Spleen (tissue), 11 donors: ENCODE measurements around the gene CDH13. TPM values are rescaled to one million over a fixed set of nuclear protein-coding genes. Genes with fewer than 3 reads are reported as not detected.
A peak's percentile ranks its signal among the peaks of the same experiment; 100 is the strongest.

Experiments used
- DNase-seq: peaks from one replicate; pipeline ENCODE4 v3.0.0-alpha.2; 2020
- H3K27ac ChIP-seq, 8 donors: fragments of 200-600 bp; sonication (generic) in 7 of 8; 1 replicate in 4 of 8; 2 replicates in 4 of 8; pipeline versions ENCODE4 v1.5.0 to v1.8.0; 2016 to 2021; ENCODE audit warnings: inconsistent platforms in 4 of 8, mild to moderate bottlenecking in 4 of 8, moderate library complexity in 1 of 8
- H3K27me3 ChIP-seq, 7 donors: fragments of 200-600 bp; sonication (generic) in 6 of 7; replicated peaks in 1 of 7; 1 replicate in 4 of 7; 2 replicates in 3 of 7; pipeline versions ENCODE4 v1.5.0 to v1.8.0; 2016 to 2021; ENCODE audit warnings: inconsistent platforms in 3 of 7, mild to moderate bottlenecking in 1 of 7
- H3K36me3 ChIP-seq, 6 donors: fragments of 200-600 bp; sonication (generic) in 5 of 6; 1 replicate in 4 of 6; 2 replicates in 2 of 6; pipeline versions ENCODE4 v1.5.0 to v1.8.0; 2016 to 2021; ENCODE audit warnings: inconsistent platforms in 2 of 6
- H3K4me1 ChIP-seq, 6 donors: fragments of 200-600 bp; sonication (generic) in 5 of 6; 1 replicate in 3 of 6; 2 replicates in 3 of 6; pipeline versions ENCODE4 v1.5.0 to v1.8.0; 2016 to 2021; ENCODE audit warnings: inconsistent platforms in 3 of 6
- H3K4me3 ChIP-seq, 8 donors: fragments of 200-600 bp; sonication (generic) in 7 of 8; 1 replicate in 4 of 8; 2 replicates in 4 of 8; pipeline versions ENCODE4 v1.5.0 to v1.8.0; 2016 to 2021; ENCODE audit warnings: inconsistent platforms in 4 of 8, mild to moderate bottlenecking in 4 of 8, moderate library complexity in 2 of 8
- H3K9me3 ChIP-seq, 8 donors: fragments of 200-600 bp; sonication (generic) in 7 of 8; 1 replicate in 4 of 8; 2 replicates in 4 of 8; pipeline versions ENCODE4 v1.5.0 to v1.8.0; 2016 to 2021; ENCODE audit warnings: inconsistent platforms in 4 of 8
- CTCF ChIP-seq, 11 experiments: fragments of 200-600 bp in 7 of 11; fragments of 450-650 bp in 4 of 11; sonication (generic) in 4 of 11; IDR thresholded peaks in 8 of 11; conservative IDR thresholded peaks in 3 of 11; 1 replicate in 7 of 11; 2 replicates in 4 of 11; pipeline versions ENCODE4 v1.4.0 to v1.8.0; 2016 to 2021; ENCODE audit warnings: antibody characterized with exemption in 11 of 11, inconsistent platforms in 4 of 11, mild to moderate bottlenecking in 1 of 11
- POLR2A ChIP-seq, 3 donors: fragments of 450-650 bp; IDR thresholded peaks; one replicate each; pipeline ENCODE4 v1.5.1; 2017; ENCODE audit warnings: antibody characterized with exemption in 3 of 3, mild to moderate bottlenecking in 1 of 3
- POLR2AphosphoS5 ChIP-seq, 3 donors: sonication (generic); formaldehyde crosslinking; IDR thresholded peaks; one replicate each; pipeline ENCODE4 v1.5.1; 2017; ENCODE audit warnings: antibody characterized with exemption in 3 of 3
- WGBS, 5 donors: extraction: QIAGEN DNeasy Blood & Tissue Kit in 3 of 5; methylation state at CpG; one replicate each; pipeline versions ENCODE4 v1.1.5 to v1.1.7; 2013 to 2018; 5-methylcytosine and 5-hydroxymethylcytosine counted together
- intact Hi-C: fragments of 100-400 bp; cut with DNase I; formaldehyde crosslinking; loops from one replicate; pipeline ENCODE4 v1.15.0; 2023; ENCODE audit warnings: low total_unique reads
- polyA plus RNA-seq, 3 donors: library from polyadenylated mRNA; stranded (reverse); fragments of 200-250 nt; gene quantifications; one replicate each; pipeline ENCODE4 v1.2.1, GENCODE V29; 2013
- total RNA-seq, 7 donors: library from RNA; depleted of rRNA in 3 of 7; stranded (reverse); fragments of >200 nt in 3 of 7; fragmentation: NEBNext Ultra II Directional in 4 of 7; extraction: Animal tissue kit (Norgen Biotek cat#: 25700) in 4 of 7; gene quantifications; one replicate each; pipeline versions ENCODE4 v1.1.0 to v1.2.1, GENCODE V29; 2016 to 2021
- donor health status: healthy with polysubstance abuse.
- donor health status: DM: no; HTN: no; CAD: no; lungs with moderate emphysema.
- donor health status: DM: no; HTN: no; CAD: no.
- donor health status: Bipolar disorder and iron deficiency.
- donor health status: healthy.
- donor health status: DM: no; HTN: no; CAD: no.
- donor health status: DM: yes; HTN: yes; CAD: no.

Gene CDH13
- total and polyA plus RNA-seq, 10 donors = 0.13 to 4.6 (median 1.1) TPM

DNA sequence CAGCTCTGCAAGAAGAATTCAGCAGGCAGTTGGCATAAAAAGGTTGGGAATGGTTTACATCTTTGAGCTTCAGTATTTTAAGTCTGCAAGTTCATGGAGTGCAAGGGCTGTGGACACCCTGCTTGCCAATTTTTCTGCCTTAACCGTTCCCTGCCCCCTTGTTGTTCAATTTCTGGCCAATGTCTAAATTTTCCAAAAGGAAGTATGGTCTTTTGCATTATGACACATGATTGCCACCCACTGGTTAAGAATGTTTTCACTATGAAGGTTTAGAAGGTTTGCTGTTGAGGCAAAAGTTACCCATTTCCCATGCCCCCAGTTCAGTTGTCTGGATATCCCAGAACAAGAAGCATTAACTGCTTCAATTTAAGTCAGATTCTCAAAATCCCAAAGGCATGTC is 441.9 kb downstream of the CDH13 start:
- Histone ChIP-seq H3K4me1 (no peaks in the 10 kb centered on the region), H3K9me3 (peaks cover 0 to 20% (median 0%) of the 10 kb centered on the region in 8 donors), H3K36me3 (no peaks in the 10 kb centered on the region), H3K27me3 (no peaks in the 10 kb centered on the region), H3K4me3 (no peak overlapping the region), H3K27ac (no peak overlapping the region)
- DNase-seq = no peak
- peak in 4 of 11 experiments; percentile 14 to 29 (median 16) for TF ChIP-seq CTCF (IDR thresholded peaks at IDR 0.05 in 8 of 11, conservative IDR thresholded peaks at IDR 0.05 in 3 of 11)
- no peak for TF ChIP-seq POLR2AphosphoS5 (IDR thresholded peaks at IDR 0.05)
- intact Hi-C loops = no loop called here
- 32 to 60% (median 35%) methylated on average over 1 of the region's 1 CpG for WGBS, 5 donors

- TF ChIP-seq POLR2A (IDR thresholded peaks at IDR 0.05) (no peak), POLR2AphosphoS5 (IDR thresholded peaks at IDR 0.05) (no peak), CTCF (IDR thresholded peaks at IDR 0.05 in 8 of 11, conservative IDR thresholded peaks at IDR 0.05 in 3 of 11) (no peak)
- H3K27me3 ChIP-seq = peaks cover 0 to 13% (median 0%) of the 10 kb centered on the region in 7 donors
- no peaks in the 10 kb centered on the region for H3K36me3 ChIP-seq
These were observed 443.8 kb downstream of the CDH13 start for GRCh38 chr16:83070416-83071209.

GRCh38 chr16:83075956-83076355 is 449.2 kb downstream of the CDH13 start:
- no peak overlapping the region for H3K27ac ChIP-seq
- H3K27me3 ChIP-seq = peaks cover 0 to 19% (median 0%) of the 10 kb centered on the region in 7 donors
- TF ChIP-seq POLR2A (IDR thresholded peaks at IDR 0.05) = no peak
- TF ChIP-seq POLR2AphosphoS5 (IDR thresholded peaks at IDR 0.05) = no peak
- TF ChIP-seq CTCF (IDR thresholded peaks at IDR 0.05 in 8 of 11, conservative IDR thresholded peaks at IDR 0.05 in 3 of 11) = no peak
- H3K4me3 ChIP-seq = no peak overlapping the region
- WGBS, 5 donors = 42 to 65% (median 60%) methylated on average over 2 of the region's 2 CpGs
- intact Hi-C loops = loop anchor here (10.0 kb wide), 1 partner anchor 811 kb away; no protein-coding TSS in a partner anchor
- no peaks in the 10 kb centered on the region for H3K36me3 ChIP-seq
- H3K4me1 ChIP-seq = no peaks in the 10 kb centered on the region
- H3K9me3 ChIP-seq = no peaks in the 10 kb centered on the region
- DNase-seq = no peak

More at GRCh38 chr16:83070416-83071209, 443.8 kb downstream of the CDH13 start:
- intact Hi-C loops = loop anchor here (10.0 kb wide), 1 partner anchor 806 kb away; no protein-coding TSS in a partner anchor
- no peak for DNase-seq
- Histone ChIP-seq H3K4me3 (no peak overlapping the region), H3K4me1 (no peaks in the 10 kb centered on the region), H3K9me3 (peaks cover 0 to 12% (median 0%) of the 10 kb centered on the region in 8 donors), H3K27ac (no peak overlapping the region)
- 72 to 81% (median 78%) methylated on average over 5 of the region's 5 CpGs for WGBS, 5 donors

DNA sequence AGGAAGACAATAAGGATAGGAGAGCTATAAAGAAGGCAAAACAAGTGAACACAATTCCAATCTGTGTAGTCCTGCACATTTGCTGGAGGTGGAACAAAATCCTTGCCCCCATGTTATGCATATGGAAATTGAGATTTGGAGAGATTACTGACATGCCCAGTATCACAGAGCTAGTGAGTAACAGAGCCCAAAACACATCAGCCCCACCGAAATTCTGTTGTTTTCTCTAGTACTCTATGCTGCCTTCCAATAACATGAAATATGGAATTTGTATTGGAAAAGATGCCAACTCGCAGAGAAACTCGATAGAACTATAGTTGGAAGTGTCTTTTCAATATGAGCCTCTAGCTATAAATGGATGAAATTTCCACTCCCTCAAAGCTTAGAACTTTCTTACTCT is 456.6 kb downstream of the CDH13 start:
- no peak overlapping the region for H3K27ac ChIP-seq
- WGBS, 5 donors = 77 to 87% (median 81%) methylated on average over 3 of the region's 3 CpGs
- no peaks in the 10 kb centered on the region for H3K4me1 ChIP-seq
- intact Hi-C loops = no loop called here
- no peak for DNase-seq
- peaks cover 0 to 12% (median 0%) of the 10 kb centered on the region in 8 donors for H3K9me3 ChIP-seq
- TF ChIP-seq POLR2AphosphoS5 (IDR thresholded peaks at IDR 0.05) (no peak), POLR2A (IDR thresholded peaks at IDR 0.05) (no peak), CTCF (IDR thresholded peaks at IDR 0.05 in 8 of 11, conservative IDR thresholded peaks at IDR 0.05 in 3 of 11) (no peak)
- peaks cover 0 to 5% (median 0%) of the 10 kb centered on the region in 7 donors for H3K27me3 ChIP-seq
- no peaks in the 10 kb centered on the region for H3K36me3 ChIP-seq
- no peak overlapping the region for H3K4me3 ChIP-seq
